Measurements from ENCODE around the gene GPATCH2.

GPATCH2 gene

DNA sequence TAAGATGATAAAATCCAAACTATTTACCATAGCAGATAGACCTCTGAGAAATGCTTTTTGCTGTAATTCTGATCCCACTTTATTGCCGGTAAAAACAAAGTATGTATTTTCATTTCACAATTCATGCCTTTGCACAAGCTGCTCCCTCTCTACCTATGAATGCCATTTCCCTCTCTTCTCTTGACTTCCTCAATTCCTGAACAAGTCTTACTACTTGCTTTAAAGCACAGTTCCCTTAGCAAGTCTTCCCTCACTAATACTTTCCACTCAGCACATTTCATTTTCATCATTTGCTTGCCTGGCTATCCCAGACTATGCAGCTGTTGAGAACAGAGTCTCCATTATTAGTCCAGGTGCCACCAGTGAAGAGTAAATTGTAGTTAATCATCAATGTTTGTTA is 13.8 kb downstream of the GPATCH2 start:
- TF ChIP-seq, protein P1, sequence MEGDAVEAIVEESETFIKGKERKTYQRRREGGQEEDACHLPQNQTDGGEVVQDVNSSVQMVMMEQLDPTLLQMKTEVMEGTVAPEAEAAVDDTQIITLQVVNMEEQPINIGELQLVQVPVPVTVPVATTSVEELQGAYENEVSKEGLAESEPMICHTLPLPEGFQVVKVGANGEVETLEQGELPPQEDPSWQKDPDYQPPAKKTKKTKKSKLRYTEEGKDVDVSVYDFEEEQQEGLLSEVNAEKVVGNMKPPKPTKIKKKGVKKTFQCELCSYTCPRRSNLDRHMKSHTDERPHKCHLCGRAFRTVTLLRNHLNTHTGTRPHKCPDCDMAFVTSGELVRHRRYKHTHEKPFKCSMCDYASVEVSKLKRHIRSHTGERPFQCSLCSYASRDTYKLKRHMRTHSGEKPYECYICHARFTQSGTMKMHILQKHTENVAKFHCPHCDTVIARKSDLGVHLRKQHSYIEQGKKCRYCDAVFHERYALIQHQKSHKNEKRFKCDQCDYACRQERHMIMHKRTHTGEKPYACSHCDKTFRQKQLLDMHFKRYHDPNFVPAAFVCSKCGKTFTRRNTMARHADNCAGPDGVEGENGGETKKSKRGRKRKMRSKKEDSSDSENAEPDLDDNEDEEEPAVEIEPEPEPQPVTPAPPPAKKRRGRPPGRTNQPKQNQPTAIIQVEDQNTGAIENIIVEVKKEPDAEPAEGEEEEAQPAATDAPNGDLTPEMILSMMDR (IDR thresholded peaks at IDR 0.05; ENCODE audit: borderline replicate concordance, insufficient read depth, low read depth, low read length), result no peak
- no peak overlapping the region for H3K4me3 ChIP-seq (ENCODE audit: low read depth, low read length)

DNA sequence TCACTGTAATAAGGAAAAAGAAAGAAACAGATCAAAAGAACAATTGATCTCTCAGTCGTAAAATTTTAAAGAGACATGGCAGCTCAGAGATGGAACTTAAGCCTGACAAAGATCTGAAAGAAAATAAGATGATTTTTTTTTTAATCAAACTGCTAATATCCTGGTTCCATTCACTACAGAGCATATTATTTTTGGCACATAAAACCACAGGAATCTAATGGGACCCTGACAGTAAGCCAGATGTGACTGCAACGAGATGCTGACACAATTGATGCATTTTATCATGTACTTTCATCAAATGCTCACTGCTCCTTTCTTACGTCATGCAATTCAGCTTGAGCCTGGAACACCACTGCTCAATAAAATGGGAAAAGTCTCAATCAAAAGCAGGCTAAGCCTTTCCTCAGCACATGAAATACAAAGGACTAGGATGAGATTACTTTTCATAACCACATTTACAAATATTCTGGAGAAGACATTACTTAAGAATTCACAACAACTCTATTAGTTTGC is 16.6 kb downstream of the GPATCH2 start:
- TF ChIP-seq, protein P1 (IDR thresholded peaks at IDR 0.05; ENCODE audit: borderline replicate concordance, insufficient read depth, low read depth, low read length), result no peak
- no peak overlapping the region for H3K4me3 ChIP-seq (ENCODE audit: low read depth, low read length)

DNA sequence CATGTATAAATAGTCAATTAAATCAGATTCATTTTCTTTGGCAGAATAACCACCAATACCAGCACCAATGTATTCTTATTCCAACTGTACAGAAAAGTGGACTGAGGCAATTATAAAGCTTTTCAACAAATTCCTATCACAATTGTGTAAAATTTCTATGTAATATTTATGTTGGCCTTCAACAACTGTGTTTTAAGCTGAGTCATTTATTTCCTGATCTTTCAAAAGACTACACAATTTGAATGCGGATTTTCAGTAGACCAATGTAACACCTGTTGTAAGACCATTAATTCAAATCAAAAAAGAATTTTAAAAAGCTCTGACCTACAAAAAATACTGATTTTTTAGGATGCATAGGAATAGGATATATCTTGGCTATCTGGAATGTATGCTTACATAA is 25.5 kb downstream of the GPATCH2 start:
- no peak overlapping the region for H3K4me3 ChIP-seq (ENCODE audit: low read depth, low read length)
- TF ChIP-seq, protein P1 (IDR thresholded peaks at IDR 0.05; ENCODE audit: borderline replicate concordance, insufficient read depth, low read depth, low read length), result no peak

DNA sequence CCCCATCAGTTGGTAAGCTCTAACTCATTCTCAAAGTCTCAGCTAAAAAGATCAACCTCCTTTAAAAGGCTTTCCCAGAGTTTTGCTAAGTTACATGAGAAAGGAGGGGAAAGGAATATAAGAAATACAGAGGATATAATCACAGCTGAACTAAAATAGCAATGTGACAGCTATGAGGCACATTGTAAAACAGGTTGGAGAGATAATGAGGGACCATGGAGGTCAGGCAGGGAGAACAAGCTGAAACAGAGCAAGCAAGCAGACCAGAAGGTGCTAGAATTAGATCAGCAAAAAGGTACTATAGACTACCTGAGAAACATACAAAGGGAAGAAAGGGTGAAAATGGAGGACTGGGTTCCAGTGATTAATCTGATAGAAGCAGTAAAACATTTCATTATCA is 28.5 kb downstream of the GPATCH2 start:
- TF ChIP-seq, protein P1 (IDR thresholded peaks at IDR 0.05; ENCODE audit: borderline replicate concordance, insufficient read depth, low read depth, low read length), result no peak
- H3K4me3 ChIP-seq (ENCODE audit: low read depth, low read length), result no peak overlapping the region

DNA sequence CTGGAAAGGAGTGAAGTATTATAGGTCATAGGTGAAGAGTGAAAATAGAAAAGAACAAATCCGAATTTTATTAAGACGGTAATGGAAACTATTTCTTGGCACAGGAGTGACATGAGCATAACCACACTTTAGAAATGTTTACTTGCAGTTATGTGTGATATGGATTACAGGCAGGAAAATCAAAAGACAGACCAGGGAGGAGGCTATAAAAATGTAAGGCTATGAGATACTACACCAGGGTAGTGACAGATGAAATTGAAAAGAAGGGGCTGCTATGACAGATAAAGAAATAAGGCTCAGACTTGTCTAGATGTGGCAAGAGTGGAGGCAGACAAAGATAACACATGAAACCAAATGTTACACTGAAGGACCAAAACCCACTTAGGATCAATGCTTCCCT is 31.7 kb downstream of the GPATCH2 start:
- TF ChIP-seq, protein P1 (IDR thresholded peaks at IDR 0.05; ENCODE audit: borderline replicate concordance, insufficient read depth, low read depth, low read length), result no peak

DNA sequence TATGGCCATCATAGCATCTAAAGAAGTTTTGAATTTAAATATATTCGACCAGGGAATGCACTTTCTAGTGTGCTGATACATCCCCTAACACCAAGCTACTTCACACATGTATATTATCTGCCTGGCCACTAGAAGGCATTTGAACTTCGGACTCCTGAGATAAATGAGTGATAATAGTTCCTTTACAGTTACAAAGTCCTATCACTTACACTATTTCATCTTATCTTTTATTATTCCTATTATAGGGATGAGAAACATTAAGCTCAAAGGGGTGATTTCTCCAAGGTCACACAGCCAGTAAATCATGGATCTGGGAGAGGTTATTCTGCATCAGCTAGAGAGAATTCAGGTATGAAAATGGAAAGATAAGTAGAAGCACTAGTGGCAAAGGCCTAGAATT is 40.3 kb downstream of the GPATCH2 start:
- TF ChIP-seq, protein P1 (IDR thresholded peaks at IDR 0.05; ENCODE audit: borderline replicate concordance, insufficient read depth, low read depth, low read length), result no peak
- H3K4me3 ChIP-seq (ENCODE audit: low read depth, low read length), result no peak overlapping the region

More for the DNA sequence above, 31.7 kb downstream of the GPATCH2 start:
- no peak overlapping the region for H3K4me3 ChIP-seq (ENCODE audit: low read depth, low read length)

DNA sequence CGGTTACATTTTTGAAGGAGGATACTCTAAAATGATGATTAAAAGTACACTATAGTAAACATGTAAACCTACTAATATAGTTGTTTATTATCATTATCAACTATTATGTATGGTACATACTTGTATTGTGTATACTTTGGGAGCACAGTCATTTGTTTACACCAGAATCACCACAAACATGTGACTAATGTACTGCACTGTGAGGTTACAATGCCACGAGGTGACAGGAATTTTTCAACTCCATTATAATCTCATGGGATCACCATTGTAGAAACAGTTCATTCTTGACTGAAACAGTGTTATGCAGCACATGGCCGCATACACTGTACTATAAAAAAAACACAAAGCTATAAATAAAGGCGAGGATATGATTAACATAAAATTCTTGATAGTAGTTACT is 44.3 kb downstream of the GPATCH2 start:
- no peak overlapping the region for H3K4me3 ChIP-seq (ENCODE audit: low read depth, low read length)
- TF ChIP-seq, protein P1 (IDR thresholded peaks at IDR 0.05; ENCODE audit: borderline replicate concordance, insufficient read depth, low read depth, low read length), result no peak
